ENCODE data around the gene CTNNA3. TPM values are rescaled to one million over a fixed set of nuclear protein-coding genes. Genes with fewer than 3 reads are reported as not detected.

CTNNA3 gene
- total RNA-seq, 1 experiment from 2014 or later = not detected

DNA sequence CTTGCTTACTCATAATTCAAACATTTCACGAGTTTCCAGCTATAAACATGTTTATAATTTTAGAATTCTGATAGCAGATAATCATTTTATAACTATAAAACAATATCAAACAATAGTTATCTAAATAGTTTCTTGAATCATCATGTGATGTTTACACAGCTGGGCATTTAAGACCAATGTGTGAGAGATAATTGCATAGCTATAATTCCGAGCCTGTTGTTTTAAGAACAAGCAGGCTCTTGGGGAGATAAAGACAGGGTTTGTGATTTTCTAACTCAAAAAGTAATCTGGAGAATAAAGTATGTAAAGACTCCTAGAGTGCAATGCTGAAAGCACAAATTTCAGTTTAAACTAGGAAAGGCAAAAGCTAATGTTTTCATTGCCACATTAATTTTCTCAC is 439.0 kb downstream of the CTNNA3 start:
- no peaks in the 10 kb centered on the region for H3K36me3 Mint-ChIP-seq (ENCODE audit: insufficient read depth, unreplicated experiment)
- H3K27ac Mint-ChIP-seq (ENCODE audit: unreplicated experiment) = no peak overlapping the region
- H3K4me1 Mint-ChIP-seq (ENCODE audit: low read depth, unreplicated experiment) = peaks cover 10% of the 10 kb centered on the region
- no peaks in the 10 kb centered on the region for H3K9me3 Mint-ChIP-seq (ENCODE audit: low read depth, unreplicated experiment)
- intact Hi-C loops (cut with micrococcal nuclease; ENCODE audit: unreplicated experiment) = no loop called here
- no TSS peak for BruUV-seq (replicated peaks)
- CTCF ChIA-PET = no interaction called here
- H3K27me3 Mint-ChIP-seq (ENCODE audit: unreplicated experiment) = no peaks in the 10 kb centered on the region
- no peak overlapping the region for H3K4me3 Mint-ChIP-seq (ENCODE audit: low read depth, unreplicated experiment)
- TF ChIP-seq, protein P1, sequence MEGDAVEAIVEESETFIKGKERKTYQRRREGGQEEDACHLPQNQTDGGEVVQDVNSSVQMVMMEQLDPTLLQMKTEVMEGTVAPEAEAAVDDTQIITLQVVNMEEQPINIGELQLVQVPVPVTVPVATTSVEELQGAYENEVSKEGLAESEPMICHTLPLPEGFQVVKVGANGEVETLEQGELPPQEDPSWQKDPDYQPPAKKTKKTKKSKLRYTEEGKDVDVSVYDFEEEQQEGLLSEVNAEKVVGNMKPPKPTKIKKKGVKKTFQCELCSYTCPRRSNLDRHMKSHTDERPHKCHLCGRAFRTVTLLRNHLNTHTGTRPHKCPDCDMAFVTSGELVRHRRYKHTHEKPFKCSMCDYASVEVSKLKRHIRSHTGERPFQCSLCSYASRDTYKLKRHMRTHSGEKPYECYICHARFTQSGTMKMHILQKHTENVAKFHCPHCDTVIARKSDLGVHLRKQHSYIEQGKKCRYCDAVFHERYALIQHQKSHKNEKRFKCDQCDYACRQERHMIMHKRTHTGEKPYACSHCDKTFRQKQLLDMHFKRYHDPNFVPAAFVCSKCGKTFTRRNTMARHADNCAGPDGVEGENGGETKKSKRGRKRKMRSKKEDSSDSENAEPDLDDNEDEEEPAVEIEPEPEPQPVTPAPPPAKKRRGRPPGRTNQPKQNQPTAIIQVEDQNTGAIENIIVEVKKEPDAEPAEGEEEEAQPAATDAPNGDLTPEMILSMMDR (IDR thresholded peaks at IDR 0.05; ENCODE audit: unreplicated experiment) = no peak
- DNase-seq = no peak

DNA sequence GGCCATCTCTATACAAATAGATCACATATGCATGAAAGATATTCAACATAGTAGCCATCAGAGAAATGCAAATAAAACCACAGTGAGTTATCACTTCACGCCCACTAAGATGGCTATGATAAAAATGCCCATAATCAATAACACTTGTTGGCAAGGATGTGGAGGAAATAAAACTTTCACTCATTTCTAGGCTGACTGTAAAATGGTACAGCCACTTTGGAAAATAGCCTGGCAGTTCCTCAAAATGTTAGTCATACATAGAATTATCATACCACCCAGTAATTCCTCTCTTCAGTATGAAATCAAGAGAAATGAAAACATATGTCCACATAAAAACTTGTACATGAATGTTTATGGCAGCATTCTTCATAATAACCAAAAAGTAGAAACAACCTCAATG is 445.3 kb downstream of the CTNNA3 start:
- no peak for DNase-seq
- Mint-ChIP-seq H3K27me3 (ENCODE audit: unreplicated experiment) (no peaks in the 10 kb centered on the region), H3K4me1 (ENCODE audit: low read depth, unreplicated experiment) (no peaks in the 10 kb centered on the region), H3K4me3 (ENCODE audit: low read depth, unreplicated experiment) (no peak overlapping the region), H3K27ac (ENCODE audit: unreplicated experiment) (no peak overlapping the region), H3K9me3 (ENCODE audit: low read depth, unreplicated experiment) (no peaks in the 10 kb centered on the region), H3K36me3 (ENCODE audit: insufficient read depth, unreplicated experiment) (no peaks in the 10 kb centered on the region)
- intact Hi-C loops (cut with micrococcal nuclease; ENCODE audit: unreplicated experiment) = no loop called here
- no TSS peak for BruUV-seq (replicated peaks)
- TF ChIP-seq, protein P1 (IDR thresholded peaks at IDR 0.05; ENCODE audit: unreplicated experiment) = no peak
- CTCF ChIA-PET = no interaction called here

- Mint-ChIP-seq H3K4me1 (ENCODE audit: low read depth, unreplicated experiment) (no peaks in the 10 kb centered on the region), H3K4me3 (ENCODE audit: low read depth, unreplicated experiment) (no peak overlapping the region), H3K27me3 (ENCODE audit: unreplicated experiment) (no peaks in the 10 kb centered on the region), H3K27ac (ENCODE audit: unreplicated experiment) (no peak overlapping the region), H3K9me3 (ENCODE audit: low read depth, unreplicated experiment) (peaks cover 4% of the 10 kb centered on the region), H3K36me3 (ENCODE audit: insufficient read depth, unreplicated experiment) (no peaks in the 10 kb centered on the region)
- intact Hi-C loops (cut with micrococcal nuclease; ENCODE audit: unreplicated experiment) = no loop called here
- TF ChIP-seq, protein P1 (IDR thresholded peaks at IDR 0.05; ENCODE audit: unreplicated experiment) = no peak
- CTCF ChIA-PET = no interaction called here
- DNase-seq = no peak
- BruUV-seq (replicated peaks) = no TSS peak
Measured at GRCh38 chr10:67246066-67246555, 449.9 kb downstream of the CTNNA3 start.

DNA sequence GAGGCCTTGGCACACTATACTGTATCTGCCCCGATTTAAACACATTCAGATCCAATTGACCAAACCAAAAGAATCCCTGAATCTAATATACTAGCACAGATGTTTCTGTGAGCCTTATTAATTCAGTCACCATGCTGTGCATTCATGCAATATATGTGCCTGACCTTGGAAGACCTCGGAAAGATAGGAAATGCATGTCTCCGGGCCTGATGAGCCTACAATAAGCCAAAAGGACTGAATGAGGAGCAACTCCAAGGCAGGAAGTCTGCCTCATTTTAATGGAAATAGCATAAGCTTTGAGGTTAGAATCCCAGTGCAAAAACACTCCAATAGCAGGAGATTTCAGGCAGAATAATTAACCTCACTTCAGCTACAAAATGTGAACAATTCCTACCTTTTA is 453.5 kb downstream of the CTNNA3 start:
- TF ChIP-seq, protein P1 (IDR thresholded peaks at IDR 0.05; ENCODE audit: unreplicated experiment) = no peak
- DNase-seq = no peak
- Mint-ChIP-seq H3K4me1 (ENCODE audit: low read depth, unreplicated experiment) (no peaks in the 10 kb centered on the region), H3K27ac (ENCODE audit: unreplicated experiment) (no peak overlapping the region), H3K36me3 (ENCODE audit: insufficient read depth, unreplicated experiment) (no peaks in the 10 kb centered on the region), H3K9me3 (ENCODE audit: low read depth, unreplicated experiment) (peaks cover 6% of the 10 kb centered on the region), H3K4me3 (ENCODE audit: low read depth, unreplicated experiment) (no peak overlapping the region), H3K27me3 (ENCODE audit: unreplicated experiment) (no peaks in the 10 kb centered on the region)
- CTCF ChIA-PET = no interaction called here
- intact Hi-C loops (cut with micrococcal nuclease; ENCODE audit: unreplicated experiment) = no loop called here
- no TSS peak for BruUV-seq (replicated peaks)
